GM08714 (cell line): Measurements from ENCODE around the gene KCNC2.
"Not testable (repeated sequence)": the region's sequence is repeated elsewhere in the genome, so short reads cannot be mapped to it uniquely, and the experiment has no call there.

Experiments used
- H3K4me3 ChIP-seq: fragments of 200-500 bp; sonication (Bioruptor generic); 2 replicates; pipeline ENCODE4 v1.5.1; 2014; ENCODE audit warnings: mild to moderate bottlenecking, low read length, inconsistent platforms
- ZNF274 ChIP-seq: IDR thresholded peaks from 2 replicates; pipeline ENCODE4 v1.6.1; 2012; ENCODE audit warnings: mild to moderate bottlenecking, low read depth, low read length

KCNC2 gene

DNA sequence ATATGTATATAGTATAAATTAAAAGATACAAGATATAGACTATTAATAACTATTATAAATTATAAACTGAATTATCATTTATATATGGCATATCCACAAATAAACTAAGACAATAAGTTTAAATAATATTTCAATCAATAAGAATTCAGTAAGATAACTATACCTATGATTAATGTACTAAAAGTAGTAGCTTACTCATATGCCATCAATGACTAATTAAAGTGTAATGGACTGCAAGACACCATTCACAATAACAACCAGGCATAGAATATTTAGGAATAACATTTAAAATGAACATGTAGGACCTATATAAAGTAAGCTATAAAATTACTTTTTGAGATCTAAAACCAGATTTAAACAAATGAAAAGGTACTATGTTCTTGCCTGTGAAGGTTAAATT, 18.8 kb downstream of the KCNC2 start:
- no peak for TF ChIP-seq ZNF274
- no peak overlapping the region for H3K4me3 ChIP-seq

DNA sequence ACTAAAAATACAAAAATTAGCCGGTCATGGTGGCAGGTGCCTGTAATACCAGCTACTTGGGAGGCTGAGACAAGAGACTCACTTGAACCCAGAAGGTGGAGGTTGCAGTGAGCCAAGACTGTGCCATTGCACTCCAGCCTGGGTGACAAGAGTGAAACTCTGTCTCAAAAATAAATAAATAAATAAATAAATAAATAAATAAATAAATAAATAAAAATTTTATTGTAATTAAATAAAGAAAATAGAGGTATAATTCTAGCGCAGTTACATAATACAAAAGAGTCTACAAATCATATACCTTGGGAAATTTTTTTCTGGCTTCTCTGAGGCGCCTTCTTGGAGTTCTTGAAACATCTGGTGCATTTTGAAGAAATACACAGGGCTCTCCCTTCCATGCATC, 23.8 kb downstream of the KCNC2 start:
- H3K4me3 ChIP-seq = not testable (repeated sequence)

DNA sequence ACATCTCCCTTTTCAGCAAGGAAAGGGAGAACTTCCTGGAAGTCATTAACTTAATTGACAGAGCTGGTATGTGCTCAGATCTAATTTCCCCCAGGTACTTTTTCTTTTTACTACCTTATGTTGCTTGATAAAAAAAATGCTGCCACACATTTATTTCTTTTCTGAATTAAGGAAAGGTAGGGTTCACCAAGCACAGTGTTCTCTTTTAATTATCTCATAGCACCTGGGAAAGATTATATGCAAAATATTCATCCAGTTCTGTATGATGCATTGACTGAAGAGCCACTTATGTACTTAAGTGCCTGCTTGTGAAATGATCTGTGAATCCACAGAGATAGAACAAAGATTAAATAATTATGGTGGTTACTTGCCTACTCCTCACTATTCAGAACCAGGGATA, 25.1 kb downstream of the KCNC2 start:
- no peak overlapping the region for H3K4me3 ChIP-seq
- no peak for TF ChIP-seq ZNF274

DNA sequence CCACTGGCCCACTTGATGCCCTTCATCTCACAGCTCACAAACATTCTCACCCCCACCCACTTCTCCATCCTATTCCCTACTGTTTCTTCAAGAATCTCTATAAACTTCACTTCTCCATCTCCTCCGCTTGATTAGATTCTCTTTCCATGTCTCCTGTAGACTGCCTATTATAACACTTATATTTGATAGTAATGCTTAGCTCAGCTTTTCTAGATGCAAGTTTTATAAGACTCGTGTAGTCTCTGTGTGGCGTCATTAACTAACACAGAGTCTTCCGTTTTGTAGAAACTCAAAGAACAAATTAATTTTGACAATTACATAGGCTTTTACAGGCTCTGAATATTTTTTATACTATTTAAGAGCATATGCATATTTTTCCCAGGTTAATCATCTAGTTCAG, 25.7 kb downstream of the KCNC2 start:
- no peak overlapping the region for H3K4me3 ChIP-seq
- no peak for TF ChIP-seq ZNF274

DNA sequence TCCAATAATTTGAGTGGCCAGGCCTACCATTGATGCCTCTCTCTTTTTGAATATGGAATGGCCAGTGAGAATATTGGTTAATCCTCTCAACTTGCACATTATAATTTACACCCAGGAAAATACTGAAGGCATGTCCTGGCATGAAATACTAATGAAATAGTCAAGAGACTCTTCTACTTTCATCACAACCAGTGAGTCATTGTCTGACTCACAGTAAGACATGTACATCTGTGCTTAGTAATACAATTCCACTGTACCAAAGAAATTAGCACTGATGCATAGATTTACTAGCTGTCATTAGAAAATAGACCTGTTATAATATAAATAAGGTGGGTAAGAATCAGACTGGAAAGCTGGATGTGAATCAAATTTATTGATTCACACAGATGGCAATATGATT, 31.6 kb downstream of the KCNC2 start:
- no peak overlapping the region for H3K4me3 ChIP-seq
- no peak for TF ChIP-seq ZNF274

DNA sequence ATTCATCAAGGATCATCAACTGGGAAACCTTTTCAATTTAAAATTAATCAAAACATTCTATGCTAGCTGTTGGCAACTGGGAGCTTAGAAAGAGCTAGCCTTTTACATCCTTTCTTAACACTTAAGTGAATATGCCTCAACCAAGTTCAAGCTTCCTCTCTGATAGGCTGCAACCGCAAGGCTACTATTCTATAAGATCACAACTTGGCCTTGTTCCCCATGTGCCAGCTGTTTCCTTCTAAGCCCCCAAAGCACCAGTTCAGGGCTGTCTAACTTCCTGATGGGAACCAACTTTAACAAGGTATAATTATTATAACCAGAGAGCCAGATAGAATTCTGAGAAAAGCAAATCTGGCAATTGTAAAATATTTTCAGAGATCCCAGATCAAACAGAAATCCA, 37.0 kb downstream of the KCNC2 start:
- no peak for TF ChIP-seq ZNF274

DNA sequence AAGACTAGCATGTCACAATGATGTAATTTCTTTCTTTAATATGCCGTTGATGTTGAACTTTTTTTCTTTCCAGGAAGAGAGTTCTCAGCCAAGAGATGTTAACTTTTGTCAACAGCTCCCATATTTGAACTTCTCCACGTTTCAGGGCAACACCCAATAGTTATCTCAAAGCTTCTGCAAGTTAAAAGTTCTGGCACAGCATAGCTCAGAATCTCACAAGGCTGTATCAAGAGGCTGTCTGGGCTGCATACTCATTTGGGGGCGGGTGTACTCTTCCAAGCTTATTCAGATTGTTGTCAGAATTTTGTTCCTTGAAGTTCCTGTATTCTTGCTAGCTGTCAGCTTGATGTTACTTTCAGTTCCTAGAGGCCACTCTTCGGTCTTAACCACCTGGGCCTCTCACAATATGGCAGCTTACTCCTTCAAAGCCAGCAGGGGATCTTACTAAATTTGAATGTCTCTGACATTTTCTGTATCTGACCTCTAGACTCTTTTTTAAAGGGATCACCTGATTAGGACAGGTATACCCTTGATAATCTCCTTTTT, 38.9 kb downstream of the KCNC2 start:
- TF ChIP-seq ZNF274 = no peak
- no peak overlapping the region for H3K4me3 ChIP-seq

More for the DNA sequence above, 37.0 kb downstream of the KCNC2 start:
- H3K4me3 ChIP-seq = no peak overlapping the region

DNA sequence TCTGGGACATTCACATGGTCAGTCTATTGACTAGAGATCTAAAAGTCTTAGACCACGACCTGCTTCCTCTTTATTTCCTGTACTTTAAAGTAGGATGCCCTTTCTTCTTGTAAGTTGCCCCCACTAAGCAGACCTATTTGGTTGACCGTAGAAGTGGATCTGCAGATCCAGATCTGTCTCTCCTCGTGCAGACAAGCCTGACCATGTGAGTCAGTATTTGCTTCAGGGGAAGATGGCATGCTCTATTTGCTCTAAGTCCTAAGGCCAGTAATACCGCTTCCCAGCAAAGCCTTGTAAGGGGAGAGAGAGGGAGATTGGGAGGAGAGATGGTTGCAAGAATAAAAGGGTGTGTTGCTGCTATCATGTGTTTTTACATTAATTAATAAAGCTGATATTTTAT, 46.8 kb downstream of the KCNC2 start:
- TF ChIP-seq ZNF274 = no peak
- H3K4me3 ChIP-seq = no peak overlapping the region

DNA sequence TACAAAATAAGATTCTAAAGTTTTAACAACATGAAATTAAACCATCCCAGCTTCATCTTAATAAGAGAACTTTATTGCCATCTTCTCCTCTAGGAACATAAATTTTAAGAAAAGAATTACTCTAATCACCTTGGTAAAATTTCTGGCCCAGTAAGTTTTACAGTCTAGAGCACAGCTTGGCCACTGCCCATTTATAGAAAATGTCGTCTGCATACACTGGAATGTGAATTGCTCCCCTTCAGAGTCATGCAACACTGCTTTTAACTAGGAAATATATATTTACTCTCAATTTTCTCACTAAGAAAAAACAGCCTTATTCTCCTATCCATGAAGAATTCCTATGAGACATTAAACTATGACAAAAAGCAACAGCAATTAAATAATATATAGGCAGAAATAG, 48.2 kb downstream of the KCNC2 start:
- TF ChIP-seq ZNF274 = no peak

DNA sequence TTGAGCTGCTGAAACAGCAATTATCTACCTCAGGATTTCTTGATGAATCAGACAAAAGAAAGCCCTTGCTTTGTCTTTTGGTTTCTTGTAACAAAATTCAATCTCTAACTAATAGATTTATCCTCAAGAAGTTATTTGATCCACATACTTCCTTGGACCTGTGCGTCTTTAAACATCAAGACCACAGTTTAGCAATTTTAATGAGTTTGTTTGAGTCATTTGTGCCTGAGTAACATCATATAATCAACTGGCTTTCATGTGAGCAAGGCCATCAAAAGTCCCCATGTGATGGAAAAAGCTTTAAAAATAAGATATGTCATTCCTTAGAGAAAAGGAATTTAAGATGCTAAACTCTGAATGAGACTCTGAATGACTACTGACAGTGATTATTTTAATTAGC, 52.3 kb downstream of the KCNC2 start:
- no peak for TF ChIP-seq ZNF274
- H3K4me3 ChIP-seq = no peak overlapping the region

More for the DNA sequence above, 48.2 kb downstream of the KCNC2 start:
- H3K4me3 ChIP-seq = no peak overlapping the region

DNA sequence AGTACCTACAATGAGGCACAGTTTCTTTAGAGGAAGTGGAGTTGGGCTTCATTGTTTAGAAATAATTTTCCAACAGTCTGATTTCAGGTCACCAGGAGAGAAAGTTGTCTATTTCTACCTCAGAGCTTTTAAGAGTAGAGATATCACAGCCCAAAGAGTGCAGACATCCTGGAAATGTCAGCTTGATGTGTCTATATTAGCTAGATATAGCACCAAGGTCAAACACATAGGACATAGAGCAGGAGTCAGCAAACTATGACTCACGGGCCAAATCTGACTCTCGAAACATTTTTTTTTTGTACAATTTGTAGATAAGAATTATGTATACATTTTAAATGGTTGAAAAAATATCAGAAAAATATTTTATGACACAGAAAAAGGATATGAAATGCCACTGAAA, 53.7 kb downstream of the KCNC2 start:
- TF ChIP-seq ZNF274 = no peak
- H3K4me3 ChIP-seq = no peak overlapping the region

DNA sequence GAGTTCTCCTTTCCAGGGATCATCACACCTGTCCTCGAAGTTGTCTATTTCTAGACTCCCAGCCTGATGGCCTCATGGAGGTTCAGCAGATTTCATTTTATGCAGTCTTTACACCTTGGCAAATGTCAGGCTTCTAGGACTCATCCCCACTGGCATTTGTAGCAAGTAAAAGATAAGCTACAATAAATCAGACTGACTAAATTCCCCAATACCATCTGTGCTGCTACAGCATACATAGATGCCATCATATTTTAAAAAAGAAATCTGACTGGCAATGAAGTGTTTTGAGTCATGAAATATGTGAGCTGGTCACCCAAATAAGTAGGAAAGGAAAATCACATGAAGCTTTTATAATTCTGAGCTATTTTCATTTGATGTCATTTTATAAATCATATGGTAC, 55.3 kb downstream of the KCNC2 start:
- no peak overlapping the region for H3K4me3 ChIP-seq

DNA sequence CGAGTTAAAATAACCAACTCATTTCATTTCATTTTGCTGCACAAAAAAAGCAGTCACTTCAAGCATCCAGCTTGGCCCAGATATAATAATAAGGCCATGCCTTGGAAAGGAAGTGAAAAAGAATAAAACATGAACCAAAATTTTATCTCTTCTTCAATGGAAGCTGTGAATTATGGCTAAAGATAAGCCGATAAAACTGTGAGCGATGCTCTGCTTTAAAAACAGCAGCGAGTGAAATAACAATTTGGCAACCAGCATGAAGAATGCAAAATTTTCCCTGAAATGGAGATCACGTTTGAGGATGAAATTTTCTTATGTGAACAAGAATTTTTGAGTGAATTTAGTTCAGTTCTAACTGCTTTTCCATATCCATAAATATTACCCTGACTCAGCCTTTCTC, 70.4 kb downstream of the KCNC2 start:
- TF ChIP-seq ZNF274 = no peak
- H3K4me3 ChIP-seq = no peak overlapping the region

More for the DNA sequence above, 55.3 kb downstream of the KCNC2 start:
- TF ChIP-seq ZNF274 = no peak

DNA sequence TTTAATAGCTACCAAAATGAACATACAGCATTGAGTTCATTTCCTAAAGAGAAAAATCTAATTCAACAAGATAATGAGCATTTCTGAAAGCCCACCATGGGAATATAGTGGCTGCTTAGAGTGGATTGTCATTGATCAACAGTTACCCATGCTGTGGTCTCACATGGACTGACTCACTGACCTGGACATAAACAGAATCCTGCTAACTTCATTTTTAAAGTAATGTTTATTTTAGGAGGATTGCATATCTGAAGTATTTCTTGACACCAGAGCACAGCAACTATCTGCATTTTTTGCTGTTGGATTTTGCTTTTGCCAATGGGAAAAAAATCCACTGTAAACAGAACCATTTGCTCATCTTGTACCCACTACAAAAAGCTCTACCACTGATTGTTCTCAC, 71.7 kb downstream of the KCNC2 start:
- no peak overlapping the region for H3K4me3 ChIP-seq
- TF ChIP-seq ZNF274 = no peak

DNA sequence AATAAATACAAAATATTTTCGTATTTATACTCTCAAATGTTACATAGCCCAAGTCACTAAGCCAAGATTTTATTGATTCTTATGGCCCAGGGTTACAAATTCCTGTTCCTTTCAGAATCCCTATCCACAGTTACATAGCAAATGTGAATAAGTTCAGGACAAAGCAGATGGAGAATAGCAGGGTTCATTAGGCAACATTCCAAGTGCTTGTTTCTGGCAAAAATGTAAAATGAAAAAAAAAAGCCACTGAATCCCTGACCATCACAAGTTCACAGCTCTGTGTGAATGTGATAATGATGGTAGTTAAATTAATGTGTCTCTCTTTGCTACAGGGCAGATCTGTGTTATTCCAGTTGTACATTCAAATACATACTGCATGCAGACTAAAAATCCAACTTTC, 74.6 kb downstream of the KCNC2 start:
- no peak overlapping the region for H3K4me3 ChIP-seq
- no peak for TF ChIP-seq ZNF274

DNA sequence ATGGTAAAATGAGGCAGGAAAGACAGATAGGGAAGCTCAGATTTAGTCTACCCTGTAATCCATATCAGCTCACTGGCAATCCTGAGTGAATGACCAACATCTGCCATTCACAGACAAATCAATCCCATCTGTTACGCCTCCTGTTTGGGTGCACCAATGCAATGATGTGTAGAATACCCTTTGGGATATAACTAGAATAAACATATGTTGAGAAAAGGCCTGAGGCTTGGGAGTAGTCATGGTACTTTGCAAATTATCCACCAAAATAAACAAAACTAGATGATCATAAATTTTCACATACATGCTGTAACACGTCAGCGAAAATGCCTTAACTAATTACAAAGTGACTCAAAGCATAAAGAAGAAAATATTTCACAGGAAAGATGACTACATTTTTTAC, 78.8 kb downstream of the KCNC2 start:
- H3K4me3 ChIP-seq = no peak overlapping the region
- no peak for TF ChIP-seq ZNF274

DNA sequence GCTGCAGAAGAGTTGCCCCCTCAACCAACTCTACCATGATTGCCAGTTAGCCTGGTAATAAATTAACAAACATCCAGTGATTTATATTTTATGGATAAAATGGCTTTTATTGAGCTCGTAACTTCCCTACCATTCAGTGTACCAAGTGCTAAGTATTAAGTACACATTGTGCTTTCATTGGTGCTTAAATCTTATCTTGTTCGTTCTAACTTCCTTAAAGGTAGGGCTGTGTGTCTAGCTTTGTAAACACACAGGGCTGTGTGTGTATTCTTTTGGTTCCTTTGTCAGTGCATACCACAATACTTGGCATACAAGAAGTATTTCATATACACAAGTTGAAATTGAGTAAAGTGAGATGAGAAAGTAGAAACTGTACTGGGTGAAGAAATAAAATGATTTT, 80.4 kb downstream of the KCNC2 start:
- TF ChIP-seq ZNF274 = no peak
- H3K4me3 ChIP-seq = no peak overlapping the region
